ENCODE measurements around the gene DTX4.

- TF ChIP-seq EZH2 (IDR thresholded peaks at IDR 0.05) (no peak), POLR2AphosphoS5 (IDR thresholded peaks at IDR 0.05; ENCODE audit: borderline replicate concordance, low read depth, low read length) (no peak)
Observed at GRCh38 chr11:59164028-59164427, 7.9 kb upstream of the DTX4 start.
